Stomach smooth muscle (tissue), 2 donors: ENCODE measurements around the gene MYB.
"Not testable (repeated sequence)": the region's sequence is repeated elsewhere in the genome, so short reads cannot be mapped to it uniquely, and the experiment has no call there.

Experiments used
- H3K27ac ChIP-seq: one replicate; pipeline ENCODE4 v1.7.0; 2013; ENCODE audit warnings: mild to moderate bottlenecking, low read length, inconsistent platforms
- H3K27me3 ChIP-seq, 2 donors: one replicate each; pipeline ENCODE4 v1.7.0; 2013; ENCODE audit warnings: low read length in 2 of 2; ENCODE audit not compliant: insufficient read depth in 2 of 2, control insufficient read depth in 1 of 2
- H3K36me3 ChIP-seq, 2 donors: one replicate each; pipeline ENCODE4 v1.7.0; 2013; ENCODE audit warnings: low read length in 2 of 2; ENCODE audit not compliant: control insufficient read depth in 2 of 2, insufficient read depth in 2 of 2
- H3K4me1 ChIP-seq: one replicate; pipeline ENCODE4 v1.7.0; 2013; ENCODE audit warnings: low read length; ENCODE audit not compliant: control insufficient read depth, insufficient read depth
- H3K4me3 ChIP-seq, 2 donors: one replicate each; pipeline ENCODE4 v1.7.0; 2013; ENCODE audit warnings: low read length in 2 of 2
- H3K9ac ChIP-seq, 2 donors: one replicate each; pipeline ENCODE4 v1.7.0; 2013; ENCODE audit warnings: low read length in 2 of 2, mild to moderate bottlenecking in 1 of 2
- H3K9me3 ChIP-seq, 2 donors: one replicate each; pipeline ENCODE4 v1.7.0; 2013; ENCODE audit warnings: low read length in 2 of 2; ENCODE audit not compliant: control insufficient read depth in 2 of 2
- donor health status: healthy.
- donor health status: Pancreatic carcinoma.

MYB gene

DNA sequence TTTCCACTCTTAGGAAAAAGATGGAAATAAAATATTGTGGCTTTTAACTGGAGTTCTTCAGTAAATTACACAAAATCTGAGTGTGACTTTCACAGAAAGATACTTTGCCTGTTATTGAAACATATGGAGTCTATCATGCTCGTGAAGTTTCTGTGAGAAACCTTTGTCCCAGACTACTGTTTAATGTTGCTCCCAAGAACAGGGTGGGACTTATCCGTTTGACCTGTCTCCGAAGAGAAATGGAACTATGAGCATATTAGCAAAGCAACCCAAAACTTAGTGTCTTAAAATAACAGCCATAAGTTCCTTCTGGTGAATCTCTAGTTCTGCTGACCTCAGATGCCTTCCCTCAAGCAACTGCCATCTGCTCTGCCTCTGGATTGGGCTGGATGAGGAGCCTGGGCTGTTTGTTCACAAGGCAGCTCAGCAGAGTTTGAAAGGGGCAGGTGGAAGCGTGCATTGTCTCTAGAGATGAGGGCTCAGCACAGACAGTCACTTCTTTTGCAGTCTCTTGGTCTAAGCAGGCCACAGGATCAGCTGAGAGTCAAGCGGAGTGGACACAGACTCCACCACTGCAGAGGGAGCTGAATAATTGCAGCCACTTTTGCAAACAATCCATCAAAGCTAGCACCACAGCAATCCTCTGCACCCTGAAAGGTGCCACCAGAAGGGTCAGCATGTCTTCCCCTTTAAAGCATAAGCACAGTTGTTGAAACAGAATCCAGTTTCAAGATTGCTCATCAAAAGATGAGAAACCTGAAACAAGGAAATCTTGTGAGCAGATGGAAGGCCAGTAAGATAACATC lies 52.8 kb downstream of the MYB start:
- Histone ChIP-seq H3K9ac (no peak overlapping the region), H3K27me3 (no peaks in the 10 kb centered on the region), H3K27ac (no peak overlapping the region), H3K4me3 (no peak overlapping the region), H3K9me3 (no peaks in the 10 kb centered on the region), H3K4me1 (no peaks in the 10 kb centered on the region), H3K36me3 (no peaks in the 10 kb centered on the region)

DNA sequence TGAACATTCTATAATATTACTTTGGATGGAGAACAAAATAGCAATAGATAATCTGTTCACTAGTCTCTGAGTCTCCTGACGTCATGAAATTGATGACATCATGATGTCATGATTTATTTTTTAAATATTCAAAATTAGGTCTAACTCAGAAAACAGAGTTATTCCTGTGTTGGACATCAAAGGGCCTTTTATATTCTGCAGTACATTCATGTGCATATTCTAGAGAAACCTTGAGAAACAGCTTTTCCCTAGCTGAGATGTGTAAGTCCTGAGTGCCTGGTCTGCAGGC lies 53.3 kb downstream of the MYB start:
- H3K27ac ChIP-seq: no peak overlapping the region
- no peaks in the 10 kb centered on the region for H3K9me3 ChIP-seq
- H3K4me1 ChIP-seq: no peaks in the 10 kb centered on the region
- no peaks in the 10 kb centered on the region for H3K27me3 ChIP-seq
- no peak overlapping the region for H3K9ac ChIP-seq
- H3K36me3 ChIP-seq: no peaks in the 10 kb centered on the region
- H3K4me3 ChIP-seq: no peak overlapping the region

DNA sequence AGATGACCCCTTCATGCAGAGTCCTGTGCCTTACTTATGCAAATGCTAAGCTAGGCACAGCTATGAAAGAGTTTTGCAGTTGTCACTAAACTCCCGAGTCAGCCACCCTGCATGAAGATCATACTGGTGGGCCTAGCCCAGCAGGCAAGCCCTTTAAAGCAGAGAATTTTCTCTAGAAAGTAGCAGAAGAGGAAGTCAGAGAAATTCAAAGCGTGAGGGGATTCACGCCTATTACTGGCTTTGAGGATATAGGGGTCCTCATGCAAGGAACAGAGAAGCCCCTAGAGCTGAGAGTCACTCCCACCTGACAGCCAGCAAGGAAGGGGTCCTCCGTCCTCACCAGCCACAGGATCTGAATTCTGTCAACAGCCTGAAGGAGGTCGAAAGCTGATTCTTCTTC lies 54.6 kb downstream of the MYB start:
- H3K4me3 ChIP-seq: no peak overlapping the region
- H3K9me3 ChIP-seq: no peaks in the 10 kb centered on the region
- no peaks in the 10 kb centered on the region for H3K36me3 ChIP-seq
- H3K9ac ChIP-seq: no peak overlapping the region
- H3K27me3 ChIP-seq: no peaks in the 10 kb centered on the region
- no peak overlapping the region for H3K27ac ChIP-seq
- no peaks in the 10 kb centered on the region for H3K4me1 ChIP-seq

DNA sequence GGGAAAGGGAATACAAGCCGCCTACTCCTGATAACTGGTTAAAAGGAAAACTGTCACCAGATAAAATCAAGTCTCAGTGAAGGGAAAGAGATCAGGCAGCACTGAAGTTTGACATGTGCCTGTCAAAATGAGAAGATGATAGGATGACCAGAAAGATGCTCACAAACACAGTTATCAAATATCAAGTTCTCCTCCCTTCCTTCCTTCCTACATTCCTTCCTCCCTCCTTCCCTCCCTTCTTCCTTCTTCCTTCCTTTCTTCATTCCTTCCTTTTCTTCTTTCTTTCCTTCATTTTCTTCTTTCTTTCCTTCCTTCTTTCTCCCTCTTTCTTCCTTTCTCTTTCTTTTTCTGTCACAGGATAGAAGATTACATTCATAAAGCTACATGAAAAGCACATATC lies 55.2 kb downstream of the MYB start:
- H3K36me3 ChIP-seq: no peaks in the 10 kb centered on the region
- no peaks in the 10 kb centered on the region for H3K4me1 ChIP-seq
- H3K27me3 ChIP-seq: no peaks in the 10 kb centered on the region
- no peak overlapping the region for H3K27ac ChIP-seq
- no peak overlapping the region for H3K4me3 ChIP-seq
- H3K9ac ChIP-seq: no peak overlapping the region
- no peaks in the 10 kb centered on the region for H3K9me3 ChIP-seq

DNA sequence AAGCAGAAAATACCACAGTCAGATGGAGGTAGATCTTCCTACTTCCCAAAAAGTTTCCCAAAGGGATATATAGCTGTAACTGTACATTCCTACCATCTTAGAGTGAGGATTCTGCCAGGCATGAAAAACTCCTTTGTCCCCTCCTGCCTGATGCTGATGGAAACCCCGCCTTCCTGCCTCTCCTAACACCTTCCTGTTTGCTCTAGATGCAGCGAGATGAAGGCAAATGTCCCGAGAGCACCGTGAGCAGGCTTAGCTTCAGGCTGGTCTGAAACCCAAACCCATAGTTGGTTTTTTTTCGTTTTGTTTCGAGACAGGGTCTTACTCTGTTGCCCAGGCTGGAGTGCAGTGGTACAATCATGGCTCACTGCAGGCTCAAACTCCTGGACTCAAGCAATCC lies 55.6 kb downstream of the MYB start:
- no peaks in the 10 kb centered on the region for H3K9me3 ChIP-seq
- no peak overlapping the region for H3K27ac ChIP-seq
- no peak overlapping the region for H3K9ac ChIP-seq
- no peaks in the 10 kb centered on the region for H3K36me3 ChIP-seq
- no peaks in the 10 kb centered on the region for H3K27me3 ChIP-seq
- H3K4me1 ChIP-seq: no peaks in the 10 kb centered on the region
- no peak overlapping the region for H3K4me3 ChIP-seq

DNA sequence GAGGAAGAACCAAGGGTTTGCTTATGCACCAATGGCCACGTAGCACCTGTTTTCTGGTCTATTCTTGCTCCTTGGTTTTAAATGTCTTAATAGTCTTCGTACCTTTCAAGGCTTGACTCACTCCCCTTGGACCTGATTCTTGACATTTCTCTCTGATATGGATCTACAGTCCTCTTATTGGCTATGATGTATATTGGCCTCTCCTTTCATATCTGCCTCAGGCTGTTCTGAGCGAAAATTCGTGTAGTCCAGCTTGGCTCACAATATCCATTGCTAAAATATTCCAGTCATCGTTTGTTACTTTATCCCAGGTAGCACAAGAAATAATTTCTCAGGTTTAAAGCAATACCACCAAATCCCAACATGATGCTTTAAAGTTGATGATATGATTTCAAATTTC lies 59.6 kb downstream of the MYB start:
- H3K36me3 ChIP-seq: no peaks in the 10 kb centered on the region
- no peak overlapping the region for H3K27ac ChIP-seq
- H3K4me3 ChIP-seq: no peak overlapping the region
- no peaks in the 10 kb centered on the region for H3K9me3 ChIP-seq
- H3K9ac ChIP-seq: no peak overlapping the region
- H3K27me3 ChIP-seq: no peaks in the 10 kb centered on the region
- H3K4me1 ChIP-seq: no peaks in the 10 kb centered on the region

DNA sequence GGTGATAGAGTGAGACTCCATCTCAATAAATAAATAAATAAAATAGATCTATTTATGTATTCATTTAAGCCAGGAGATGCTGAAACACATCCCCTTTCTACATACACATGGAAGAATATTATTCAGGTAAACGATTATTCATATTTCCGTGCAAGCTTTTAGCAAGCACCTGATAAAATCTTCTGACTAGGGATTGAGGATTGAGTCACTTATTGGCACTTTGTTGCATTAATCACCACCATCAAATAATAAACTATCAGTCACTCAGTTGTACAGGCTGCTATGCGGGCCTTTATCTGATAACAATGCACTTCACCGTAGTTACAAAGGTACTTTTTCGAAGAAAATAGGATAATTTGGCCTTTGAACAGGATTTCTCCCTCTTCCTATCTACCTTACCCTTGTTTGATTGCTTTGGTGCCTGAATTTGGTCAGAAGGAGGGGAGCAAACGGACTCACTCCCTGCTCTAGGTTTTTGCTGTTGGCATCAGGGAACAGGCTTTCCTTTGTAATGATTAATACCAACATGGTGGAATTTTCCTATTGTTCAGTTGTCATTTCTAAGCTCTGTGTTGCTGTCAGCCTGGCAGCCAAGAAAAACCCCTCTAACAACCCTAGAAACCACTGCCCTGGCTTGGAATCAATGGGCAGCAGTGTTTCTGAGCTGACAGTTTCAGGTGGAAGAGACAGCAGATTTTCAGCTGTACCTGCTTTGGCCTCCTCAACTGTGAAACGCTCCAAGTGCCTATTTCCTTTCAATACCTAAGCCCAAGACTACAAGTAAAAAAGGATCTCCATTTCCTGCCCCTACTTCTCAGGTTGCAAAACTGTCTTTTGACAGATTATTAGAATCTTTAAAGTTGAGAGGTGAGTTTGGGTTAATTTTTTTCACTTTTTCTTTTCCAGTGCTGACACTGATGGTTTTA lies 63.0 kb downstream of the MYB start:
- Histone ChIP-seq H3K27ac (no peak overlapping the region), H3K4me1 (no peaks in the 10 kb centered on the region), H3K9ac (no peak overlapping the region), H3K9me3 (no peaks in the 10 kb centered on the region), H3K36me3 (no peaks in the 10 kb centered on the region), H3K27me3 (no peaks in the 10 kb centered on the region), H3K4me3 (no peak overlapping the region)

DNA sequence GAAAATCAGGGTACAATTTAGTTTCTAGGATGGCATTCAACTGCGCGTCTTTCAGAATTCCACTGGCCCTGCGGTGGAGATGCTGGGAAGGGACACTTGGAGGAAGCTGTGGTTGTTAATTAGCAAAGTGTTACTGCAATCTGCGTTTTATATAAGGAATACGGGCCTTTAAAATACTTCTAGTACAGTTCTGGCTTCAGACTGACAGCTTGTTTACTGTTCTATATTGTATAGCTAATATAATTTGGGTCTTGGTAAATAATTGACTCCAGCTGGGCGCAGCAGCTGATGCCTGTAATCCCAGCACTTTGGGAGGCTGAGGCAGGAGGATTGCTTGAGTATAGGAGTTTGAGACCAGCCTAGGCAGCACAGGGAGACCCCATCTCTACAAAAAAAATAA lies 63.7 kb downstream of the MYB start:
- no peak overlapping the region for H3K27ac ChIP-seq
- no peaks in the 10 kb centered on the region for H3K4me1 ChIP-seq
- no peaks in the 10 kb centered on the region for H3K27me3 ChIP-seq
- no peak overlapping the region for H3K9ac ChIP-seq
- H3K36me3 ChIP-seq: no peaks in the 10 kb centered on the region
- no peaks in the 10 kb centered on the region for H3K9me3 ChIP-seq
- H3K4me3 ChIP-seq: no peak overlapping the region

DNA sequence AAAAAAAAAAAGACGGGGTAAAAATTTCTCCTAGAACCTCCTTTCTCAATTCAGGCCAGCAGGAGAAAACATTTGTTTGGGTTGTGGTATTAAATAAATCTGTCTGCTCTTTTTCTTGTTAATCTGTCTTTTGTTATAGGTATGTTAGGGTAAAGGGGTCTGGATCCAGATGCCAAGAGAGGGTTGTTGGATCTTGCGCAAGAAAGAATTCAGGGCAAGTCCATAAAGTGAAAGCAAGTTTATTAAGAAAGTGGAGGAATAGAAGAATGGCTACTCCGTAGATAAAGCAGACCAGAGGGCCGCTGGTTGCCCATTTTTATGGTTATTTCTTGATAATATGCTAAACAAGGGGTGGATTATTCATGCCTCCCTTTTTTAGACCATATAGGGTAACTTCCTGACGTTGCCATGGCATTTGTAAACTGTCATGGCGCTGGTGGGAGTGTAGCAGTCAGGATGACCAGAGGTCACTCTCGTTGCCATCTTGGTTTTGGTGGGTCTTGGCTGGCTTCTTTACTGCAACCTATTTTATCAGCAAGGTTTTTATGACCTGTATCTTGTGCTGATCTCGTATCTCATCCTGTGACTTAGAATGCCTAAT lies 65.4 kb downstream of the MYB start:
- not testable (repeated sequence) for H3K36me3 ChIP-seq, H3K27me3 ChIP-seq, H3K27ac ChIP-seq, H3K9me3 ChIP-seq, H3K4me1 ChIP-seq, H3K9ac ChIP-seq, H3K4me3 ChIP-seq

DNA sequence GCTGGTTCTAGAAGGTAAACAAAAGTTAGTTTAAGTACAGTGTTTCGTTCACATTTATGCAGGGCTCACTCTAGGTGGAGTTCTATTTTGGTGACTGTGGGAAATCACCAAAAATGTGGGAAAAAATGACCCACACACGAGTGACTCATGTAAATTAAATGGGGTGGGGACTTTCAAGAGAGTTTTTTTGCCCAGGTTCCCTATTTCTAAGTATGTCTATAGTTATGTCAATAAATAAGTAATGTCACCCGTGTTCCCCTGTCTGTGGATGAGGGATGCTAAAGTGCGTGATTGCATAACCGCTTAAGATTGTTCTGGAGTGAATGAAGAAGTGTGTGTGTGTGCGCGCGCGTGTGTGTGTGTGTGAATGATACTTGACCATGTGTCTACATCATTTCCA lies 69.1 kb downstream of the MYB start:
- no peaks in the 10 kb centered on the region for H3K36me3 ChIP-seq
- no peaks in the 10 kb centered on the region for H3K4me1 ChIP-seq
- H3K27me3 ChIP-seq: no peaks in the 10 kb centered on the region
- no peak overlapping the region for H3K4me3 ChIP-seq
- H3K27ac ChIP-seq: no peak overlapping the region
- no peak overlapping the region for H3K9ac ChIP-seq
- no peaks in the 10 kb centered on the region for H3K9me3 ChIP-seq
